Measurements from ENCODE around the gene PRUNE2.

DNA sequence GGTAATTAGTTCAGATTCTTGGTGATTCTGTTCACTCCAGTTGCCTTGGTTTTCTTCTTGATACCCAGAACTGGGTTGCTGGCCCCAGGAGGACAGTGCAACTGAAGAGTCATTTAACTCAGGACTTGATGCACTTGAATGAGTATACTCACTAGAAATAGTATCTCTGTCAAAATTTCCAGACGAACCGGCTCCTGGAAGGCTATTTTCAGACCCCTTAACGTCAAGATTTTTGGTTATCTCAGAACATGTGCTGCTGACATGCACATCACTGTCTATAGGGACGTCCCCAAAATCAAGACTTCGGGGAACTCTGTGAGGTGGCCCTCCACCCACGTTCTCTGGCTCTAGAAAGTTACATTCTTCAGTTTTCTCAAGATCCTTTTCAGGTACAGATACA, 198.4 kb downstream of the PRUNE2 start:
- TF ChIP-seq, protein P1, sequence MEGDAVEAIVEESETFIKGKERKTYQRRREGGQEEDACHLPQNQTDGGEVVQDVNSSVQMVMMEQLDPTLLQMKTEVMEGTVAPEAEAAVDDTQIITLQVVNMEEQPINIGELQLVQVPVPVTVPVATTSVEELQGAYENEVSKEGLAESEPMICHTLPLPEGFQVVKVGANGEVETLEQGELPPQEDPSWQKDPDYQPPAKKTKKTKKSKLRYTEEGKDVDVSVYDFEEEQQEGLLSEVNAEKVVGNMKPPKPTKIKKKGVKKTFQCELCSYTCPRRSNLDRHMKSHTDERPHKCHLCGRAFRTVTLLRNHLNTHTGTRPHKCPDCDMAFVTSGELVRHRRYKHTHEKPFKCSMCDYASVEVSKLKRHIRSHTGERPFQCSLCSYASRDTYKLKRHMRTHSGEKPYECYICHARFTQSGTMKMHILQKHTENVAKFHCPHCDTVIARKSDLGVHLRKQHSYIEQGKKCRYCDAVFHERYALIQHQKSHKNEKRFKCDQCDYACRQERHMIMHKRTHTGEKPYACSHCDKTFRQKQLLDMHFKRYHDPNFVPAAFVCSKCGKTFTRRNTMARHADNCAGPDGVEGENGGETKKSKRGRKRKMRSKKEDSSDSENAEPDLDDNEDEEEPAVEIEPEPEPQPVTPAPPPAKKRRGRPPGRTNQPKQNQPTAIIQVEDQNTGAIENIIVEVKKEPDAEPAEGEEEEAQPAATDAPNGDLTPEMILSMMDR (IDR thresholded peaks at IDR 0.05) = no peak
- TF ChIP-seq POLR2A (IDR thresholded peaks at IDR 0.05) = no peak
